Osteocyte (in vitro differentiated cells): ENCODE results near the gene KRT3. TPM values are rescaled to one million over a fixed set of nuclear protein-coding genes. Genes with fewer than 3 reads are reported as not detected.
"Not testable (repeated sequence)": the region's sequence is repeated elsewhere in the genome, so short reads cannot be mapped to it uniquely, and the experiment has no call there.

Source experiments
- DNase-seq: peaks from one replicate; pipeline ENCODE4 v3.0.0; 2021; ENCODE audit warnings: mixed read lengths; ENCODE audit not compliant: unreplicated experiment; ENCODE audit errors: extremely low spot score
- H3K27ac Mint-ChIP-seq: one replicate; pipeline ENCODE4 v1.8.0; 2021; ENCODE audit warnings: mild to moderate bottlenecking, mixed read lengths; ENCODE audit not compliant: unreplicated experiment
- H3K27me3 Mint-ChIP-seq: one replicate; pipeline ENCODE4 v1.8.0; 2021; ENCODE audit warnings: mixed read lengths; ENCODE audit not compliant: unreplicated experiment
- H3K36me3 Mint-ChIP-seq: one replicate; pipeline ENCODE4 v1.8.0; 2021; ENCODE audit warnings: mixed read lengths; ENCODE audit not compliant: unreplicated experiment
- H3K4me1 Mint-ChIP-seq: one replicate; pipeline ENCODE4 v1.8.0; 2021; ENCODE audit warnings: mixed read lengths; ENCODE audit not compliant: unreplicated experiment
- H3K4me3 Mint-ChIP-seq: one replicate; pipeline ENCODE4 v1.8.0; 2021; ENCODE audit warnings: mild to moderate bottlenecking, moderate library complexity, mixed read lengths; ENCODE audit not compliant: unreplicated experiment
- H3K9me3 Mint-ChIP-seq: one replicate; pipeline ENCODE4 v1.8.0; 2021; ENCODE audit warnings: mixed read lengths; ENCODE audit not compliant: unreplicated experiment
- CTCF ChIP-seq: fragments of 200-600 bp; sonication (generic); IDR thresholded peaks from 2 replicates; pipeline ENCODE4 v1.5.0; 2021; ENCODE audit warnings: antibody characterized with exemption, mild to moderate bottlenecking, moderate library complexity
- total RNA-seq: library from RNA; stranded (reverse); gene quantifications from 2 replicates; pipeline ENCODE4 v1.2.1, GENCODE V29; 2021

The KRT3 gene
- total RNA-seq, 1 donor from 2014 or later: not detected

DNA sequence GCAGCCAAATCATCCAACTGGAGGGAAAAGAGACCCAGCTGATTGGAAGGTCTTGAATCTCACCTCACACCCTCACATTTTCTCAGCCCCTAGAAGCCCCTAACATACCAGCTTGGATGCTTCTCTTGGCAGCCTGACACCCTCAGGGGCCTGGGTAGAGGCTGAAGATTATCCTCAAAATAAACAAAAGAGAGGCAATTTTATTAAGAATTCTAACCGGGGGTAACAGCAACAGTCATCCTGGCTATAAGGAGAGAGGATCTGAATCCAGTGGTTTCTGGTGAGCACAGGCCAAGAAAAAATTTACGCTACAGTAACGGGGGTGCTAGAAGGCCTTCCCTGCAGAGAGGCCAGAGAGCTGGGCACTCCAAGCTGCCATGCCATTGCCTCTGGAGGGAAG, 40.4 kb downstream of the KRT3 start:
- H3K9me3 Mint-ChIP-seq: no peaks in the 10 kb centered on the region
- no peak overlapping the region for H3K27ac Mint-ChIP-seq
- TF ChIP-seq CTCF: no peak
- peaks cover 8% of the 10 kb centered on the region for H3K27me3 Mint-ChIP-seq
- H3K4me1 Mint-ChIP-seq: no peaks in the 10 kb centered on the region
- no peak overlapping the region for H3K4me3 Mint-ChIP-seq
- no peaks in the 10 kb centered on the region for H3K36me3 Mint-ChIP-seq
- no peak for DNase-seq

- Mint-ChIP-seq H3K4me3 (no peak overlapping the region), H3K9me3 (no peaks in the 10 kb centered on the region), H3K27me3 (peaks cover 11% of the 10 kb centered on the region), H3K27ac (no peak overlapping the region), H3K4me1 (no peaks in the 10 kb centered on the region), H3K36me3 (no peaks in the 10 kb centered on the region)
- TF ChIP-seq CTCF: no peak
- DNase-seq: no peak
Observed at GRCh38 chr12:52754135-52754534, 41.8 kb downstream of the KRT3 start.

DNA sequence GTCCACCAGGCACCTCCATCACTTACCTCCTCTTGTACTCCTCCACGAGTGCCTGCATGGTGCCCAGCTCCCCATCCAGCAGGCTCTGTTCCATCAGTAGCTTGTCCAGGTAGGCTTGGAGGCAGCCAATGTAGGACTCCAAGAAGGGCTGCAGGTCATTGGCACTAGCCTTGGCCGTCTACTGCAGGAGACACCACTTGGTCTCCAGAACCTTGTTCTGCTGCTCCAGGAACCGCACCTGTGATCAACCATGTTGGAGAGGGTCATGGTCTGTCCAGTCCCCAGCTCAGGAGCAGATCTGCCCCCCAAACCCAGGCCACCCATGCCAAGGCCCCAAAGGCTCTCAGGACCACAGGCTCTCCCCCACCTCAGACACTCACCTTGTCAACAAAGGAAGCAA, 42.6 kb downstream of the KRT3 start:
- H3K4me1 Mint-ChIP-seq: no peaks in the 10 kb centered on the region
- DNase-seq: no peak
- no peaks in the 10 kb centered on the region for H3K36me3 Mint-ChIP-seq
- peaks cover 15% of the 10 kb centered on the region for H3K27me3 Mint-ChIP-seq
- H3K27ac Mint-ChIP-seq: no peak overlapping the region
- no peak for TF ChIP-seq CTCF
- no peaks in the 10 kb centered on the region for H3K9me3 Mint-ChIP-seq
- H3K4me3 Mint-ChIP-seq: no peak overlapping the region

- no peak for DNase-seq
- peaks cover 15% of the 10 kb centered on the region for H3K27me3 Mint-ChIP-seq
- no peak overlapping the region for H3K27ac Mint-ChIP-seq
- H3K36me3 Mint-ChIP-seq: no peaks in the 10 kb centered on the region
- no peaks in the 10 kb centered on the region for H3K4me1 Mint-ChIP-seq
- no peak for TF ChIP-seq CTCF
- no peaks in the 10 kb centered on the region for H3K9me3 Mint-ChIP-seq
- no peak overlapping the region for H3K4me3 Mint-ChIP-seq
Observed at GRCh38 chr12:52752516-52752915, 43.4 kb downstream of the KRT3 start.

DNA sequence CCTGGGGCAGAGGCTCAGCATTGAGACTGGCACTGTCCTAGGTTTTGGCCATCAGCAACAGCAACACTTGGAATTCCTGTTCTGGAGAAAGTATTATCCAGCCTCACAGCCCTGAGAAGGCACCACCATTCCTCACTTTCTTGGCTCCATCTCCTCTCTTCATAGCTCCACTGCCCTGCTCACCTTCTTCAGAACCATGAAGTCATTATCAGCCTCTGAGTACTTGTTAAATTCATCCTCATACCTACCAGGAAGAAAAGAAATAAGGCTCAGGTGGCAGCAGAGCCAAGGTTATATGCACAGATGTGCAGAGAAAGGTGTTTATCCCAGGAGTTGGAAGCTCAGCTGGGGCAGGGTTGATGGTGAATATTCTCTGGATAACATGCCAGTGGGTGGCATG, 44.1 kb downstream of the KRT3 start:
- H3K27ac Mint-ChIP-seq: no peak overlapping the region
- no peaks in the 10 kb centered on the region for H3K4me1 Mint-ChIP-seq
- DNase-seq: no peak
- H3K9me3 Mint-ChIP-seq: no peaks in the 10 kb centered on the region
- no peaks in the 10 kb centered on the region for H3K36me3 Mint-ChIP-seq
- peaks cover 15% of the 10 kb centered on the region for H3K27me3 Mint-ChIP-seq
- no peak overlapping the region for H3K4me3 Mint-ChIP-seq
- TF ChIP-seq CTCF: no peak

- H3K4me1 Mint-ChIP-seq, DNase-seq, H3K4me3 Mint-ChIP-seq, H3K9me3 Mint-ChIP-seq, H3K36me3 Mint-ChIP-seq, H3K27ac Mint-ChIP-seq: not testable (repeated sequence)
- peaks cover 19% of the 10 kb centered on the region for H3K27me3 Mint-ChIP-seq
Observed at GRCh38 chr12:52750532-52750931, 45.4 kb downstream of the KRT3 start.
